HL-60 (cell line): Measurements from ENCODE around the gene OSBPL6.

ENCODE experiments used
- GABPA ChIP-seq: IDR thresholded peaks from 2 replicates; pipeline ENCODE4 v1.6.1; 2012; ENCODE audit warnings: low read depth
- POLR2AphosphoS5 ChIP-seq: IDR thresholded peaks from 2 replicates; pipeline ENCODE4 v1.6.1; 2012; ENCODE audit warnings: low read depth
- TF ChIP-seq, protein P1 (sequence below): IDR thresholded peaks from one replicate; pipeline ENCODE4 v1.5.1; 2011; ENCODE audit warnings: low read length, control low read depth, inconsistent platforms; ENCODE audit not compliant: insufficient read depth
- TF ChIP-seq, protein P2 (sequence below): IDR thresholded peaks from 2 replicates; pipeline ENCODE4 v1.6.1; 2012; ENCODE audit warnings: low read depth; ENCODE audit not compliant: insufficient replicate concordance

DNA sequence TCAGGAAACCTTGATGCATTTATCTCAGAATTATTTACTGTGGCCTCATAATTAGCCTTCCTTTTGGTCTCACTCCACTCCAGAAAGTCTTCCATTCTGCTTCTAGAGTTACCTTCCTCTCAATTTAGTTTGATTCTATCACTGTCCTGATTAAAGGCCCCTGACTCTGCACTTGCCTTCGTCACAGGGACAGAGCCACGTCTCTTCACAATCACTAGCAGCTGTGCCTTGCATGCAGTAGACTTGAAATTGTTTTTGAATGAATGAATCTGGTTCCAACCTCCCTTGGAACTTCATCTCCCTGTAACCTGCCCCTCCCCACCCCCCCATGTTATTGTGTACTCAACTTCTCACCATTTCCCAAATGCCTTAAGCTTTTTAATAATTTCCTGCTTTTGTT, 52.4 kb downstream of the OSBPL6 start:
- TF ChIP-seq, protein P1, sequence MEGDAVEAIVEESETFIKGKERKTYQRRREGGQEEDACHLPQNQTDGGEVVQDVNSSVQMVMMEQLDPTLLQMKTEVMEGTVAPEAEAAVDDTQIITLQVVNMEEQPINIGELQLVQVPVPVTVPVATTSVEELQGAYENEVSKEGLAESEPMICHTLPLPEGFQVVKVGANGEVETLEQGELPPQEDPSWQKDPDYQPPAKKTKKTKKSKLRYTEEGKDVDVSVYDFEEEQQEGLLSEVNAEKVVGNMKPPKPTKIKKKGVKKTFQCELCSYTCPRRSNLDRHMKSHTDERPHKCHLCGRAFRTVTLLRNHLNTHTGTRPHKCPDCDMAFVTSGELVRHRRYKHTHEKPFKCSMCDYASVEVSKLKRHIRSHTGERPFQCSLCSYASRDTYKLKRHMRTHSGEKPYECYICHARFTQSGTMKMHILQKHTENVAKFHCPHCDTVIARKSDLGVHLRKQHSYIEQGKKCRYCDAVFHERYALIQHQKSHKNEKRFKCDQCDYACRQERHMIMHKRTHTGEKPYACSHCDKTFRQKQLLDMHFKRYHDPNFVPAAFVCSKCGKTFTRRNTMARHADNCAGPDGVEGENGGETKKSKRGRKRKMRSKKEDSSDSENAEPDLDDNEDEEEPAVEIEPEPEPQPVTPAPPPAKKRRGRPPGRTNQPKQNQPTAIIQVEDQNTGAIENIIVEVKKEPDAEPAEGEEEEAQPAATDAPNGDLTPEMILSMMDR = no peak
- TF ChIP-seq, protein P2, sequence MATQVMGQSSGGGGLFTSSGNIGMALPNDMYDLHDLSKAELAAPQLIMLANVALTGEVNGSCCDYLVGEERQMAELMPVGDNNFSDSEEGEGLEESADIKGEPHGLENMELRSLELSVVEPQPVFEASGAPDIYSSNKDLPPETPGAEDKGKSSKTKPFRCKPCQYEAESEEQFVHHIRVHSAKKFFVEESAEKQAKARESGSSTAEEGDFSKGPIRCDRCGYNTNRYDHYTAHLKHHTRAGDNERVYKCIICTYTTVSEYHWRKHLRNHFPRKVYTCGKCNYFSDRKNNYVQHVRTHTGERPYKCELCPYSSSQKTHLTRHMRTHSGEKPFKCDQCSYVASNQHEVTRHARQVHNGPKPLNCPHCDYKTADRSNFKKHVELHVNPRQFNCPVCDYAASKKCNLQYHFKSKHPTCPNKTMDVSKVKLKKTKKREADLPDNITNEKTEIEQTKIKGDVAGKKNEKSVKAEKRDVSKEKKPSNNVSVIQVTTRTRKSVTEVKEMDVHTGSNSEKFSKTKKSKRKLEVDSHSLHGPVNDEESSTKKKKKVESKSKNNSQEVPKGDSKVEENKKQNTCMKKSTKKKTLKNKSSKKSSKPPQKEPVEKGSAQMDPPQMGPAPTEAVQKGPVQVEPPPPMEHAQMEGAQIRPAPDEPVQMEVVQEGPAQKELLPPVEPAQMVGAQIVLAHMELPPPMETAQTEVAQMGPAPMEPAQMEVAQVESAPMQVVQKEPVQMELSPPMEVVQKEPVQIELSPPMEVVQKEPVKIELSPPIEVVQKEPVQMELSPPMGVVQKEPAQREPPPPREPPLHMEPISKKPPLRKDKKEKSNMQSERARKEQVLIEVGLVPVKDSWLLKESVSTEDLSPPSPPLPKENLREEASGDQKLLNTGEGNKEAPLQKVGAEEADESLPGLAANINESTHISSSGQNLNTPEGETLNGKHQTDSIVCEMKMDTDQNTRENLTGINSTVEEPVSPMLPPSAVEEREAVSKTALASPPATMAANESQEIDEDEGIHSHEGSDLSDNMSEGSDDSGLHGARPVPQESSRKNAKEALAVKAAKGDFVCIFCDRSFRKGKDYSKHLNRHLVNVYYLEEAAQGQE = no peak
- TF ChIP-seq POLR2AphosphoS5 = no peak
- no peak for TF ChIP-seq GABPA
